Measurements from ENCODE around the gene LRP1. TPM values are rescaled to one million over a fixed set of nuclear protein-coding genes. Genes with fewer than 3 reads are reported as not detected.

Gene LRP1
- total RNA-seq, 2 experiments from 2014 or later, result 0.57 to 0.95 TPM

GRCh38 chr12:57254506-57255280 is 126.4 kb downstream of the LRP1 start:
- POLR2A ChIA-PET, result interaction anchor here (0.6 kb wide), 1 partner anchor 206 kb away, joined by 8 read pairs; no protein-coding TSS in a partner anchor
- CTCF ChIA-PET, result interaction anchor here (0.8 to 1.0 kb wide), 2 partner anchors 41 to 53 kb away, joined by 3 read pairs; no protein-coding TSS in a partner anchor

- CTCF ChIA-PET, result interaction anchor here (1.2 kb wide), 1 partner anchor 13 kb away, joined by 4 read pairs; no protein-coding TSS in a partner anchor
- POLR2A ChIA-PET, result no interaction called here
These were observed 127.6 kb downstream of the LRP1 start for GRCh38 chr12:57255916-57256315.

GRCh38 chr12:57258977-57259970 is 131.0 kb downstream of the LRP1 start:
- ChIA-PET POLR2A (no interaction called here), CTCF (interaction anchor here (1.4 to 1.7 kb wide), 2 partner anchors 11 to 17 kb away, joined by 3 to 6 read pairs; no protein-coding TSS in a partner anchor)

- POLR2A ChIA-PET, result no interaction called here
- CTCF ChIA-PET, result interaction anchor here (1.0 to 3.0 kb wide), 3 partner anchors 10 to 47 kb away, joined by 3 to 8 read pairs (median 6); no protein-coding TSS in a partner anchor
These were observed 132.1 kb downstream of the LRP1 start for GRCh38 chr12:57260366-57260765.

GRCh38 chr12:57261428-57261865 is 133.2 kb downstream of the LRP1 start:
- ChIA-PET POLR2A (no interaction called here), CTCF (interaction anchor here (0.6 to 3.0 kb wide), 4 partner anchors 17 to 48 kb away, joined by 3 to 8 read pairs (median 4); no protein-coding TSS in a partner anchor)

- ChIA-PET CTCF (interaction anchor here (0.6 to 3.0 kb wide), 4 partner anchors 19 to 191 kb away, joined by 3 to 8 read pairs (median 4); no protein-coding TSS in a partner anchor), POLR2A (no interaction called here)
These were observed 134.0 kb downstream of the LRP1 start for GRCh38 chr12:57262126-57262822.

Other genes starting within 250 kb of the LRP1 start
- gene SDR9C7, start 194.1 kb upstream of the LRP1 start, total RNA-seq, result not detected
- under 1 TPM; 0.19 to 0.27 TPM for gene RDH16, start 170.9 kb upstream of the LRP1 start, total RNA-seq
- 1 to 10 TPM; 8.2 to 8.7 TPM for gene ZBTB39, start 121.9 kb upstream of the LRP1 start, total RNA-seq
- gene TAC3, start 112.0 kb upstream of the LRP1 start, total RNA-seq, result under 1 TPM in 1 of 2 experiments, not detected in 1; 0.27 TPM
- 1 to 10 TPM; 1.7 to 2.0 TPM for gene MYO1A, start 78.4 kb upstream of the LRP1 start, total RNA-seq
- gene NEMP1, start 49.7 kb upstream of the LRP1 start, total RNA-seq, result 10 to 100 TPM; 59.7 to 63.0 TPM
- 10 to 100 TPM; 52.1 to 53.6 TPM for gene NAB2, start 39.4 kb upstream of the LRP1 start, total RNA-seq
- gene STAT6, start 17.1 kb upstream of the LRP1 start, total RNA-seq, result 100 to 1,000 TPM; 260 to 266 TPM
- not detected for gene LRP1-AS, start 19.1 kb downstream of the LRP1 start, total RNA-seq
- gene NXPH4, start 88.3 kb downstream of the LRP1 start, total RNA-seq, result under 1 TPM; 0.38 to 0.40 TPM
- gene SHMT2, start 101.2 kb downstream of the LRP1 start, total RNA-seq, result 100 to 1,000 TPM; 474 to 496 TPM
- gene STAC3, start 122.7 kb downstream of the LRP1 start, total RNA-seq, result 1 to 10 TPM in 1 of 2 experiments, under 1 TPM in 1; 0.71 to 1.4 TPM

All from activated CD8-positive, alpha-beta memory T cell treated with anti-CD3 and anti-CD28 coated beads for 36 hours (primary cell).